ENCODE measurements around the gene PDX1.

GRCh38 chr13:27969082-27969865, 49.5 kb downstream of the PDX1 start, which contains the start of gene CDX2:
- TF ChIP-seq CTCF (IDR thresholded peaks at IDR 0.05; ENCODE audit: insufficient read depth, low read length) (no peak), REST (IDR thresholded peaks at IDR 0.05; ENCODE audit: insufficient replicate concordance, low read depth) (no peak)

Data from HL-60 (cell line).